OCI-LY1 (cell line): ENCODE measurements around the gene MESD.
"Not testable (repeated sequence)": the region's sequence is repeated elsewhere in the genome, so short reads cannot be mapped to it uniquely, and the experiment has no call there.

Experiments
- H2AFZ ChIP-seq: fragments of 200-600 bp; sonication (generic), shearing (Covaris generic); 2 replicates; pipeline ENCODE4 v1.6.0; 2014; ENCODE audit warnings: antibody characterized with exemption, mild to moderate bottlenecking, low read length
- H3F3A ChIP-seq: fragments of 200-600 bp; sonication (generic), shearing (Covaris generic); 2 replicates; pipeline ENCODE4 v1.6.0; 2014; ENCODE audit warnings: mild to moderate bottlenecking, antibody characterized with exemption, low read length, moderate library complexity; ENCODE audit not compliant: insufficient read depth
- H3K27ac ChIP-seq: fragments of 200-600 bp; sonication (generic); 2 replicates; pipeline ENCODE4 v1.5.1; 2014; ENCODE audit warnings: low read length, mixed run types, mild to moderate bottlenecking, low read depth; ENCODE audit not compliant: poor library complexity, severe bottlenecking
- H3K27me3 ChIP-seq: fragments of 200-600 bp; sonication (generic); 2 replicates; pipeline ENCODE4 v1.6.0; 2014; ENCODE audit warnings: antibody characterized with exemption, mild to moderate bottlenecking, low read length, moderate library complexity; ENCODE audit not compliant: insufficient read depth
- H3K36me3 ChIP-seq: fragments of 200-600 bp; sonication (generic); 2 replicates; pipeline ENCODE4 v1.6.1; 2014; ENCODE audit warnings: mild to moderate bottlenecking, antibody characterized with exemption, low read length, moderate library complexity, mixed read lengths; ENCODE audit not compliant: insufficient read depth
- H3K4me1 ChIP-seq: fragments of 200-600 bp; sonication (generic); 2 replicates; pipeline ENCODE4 v1.5.1; 2014; ENCODE audit warnings: mild to moderate bottlenecking, low read length, moderate library complexity; ENCODE audit not compliant: insufficient read depth, severe bottlenecking
- H3K4me2 ChIP-seq: fragments of 200-600 bp; sonication (generic), shearing (Covaris generic); 2 replicates; pipeline ENCODE4 v1.6.1; 2014; ENCODE audit warnings: low read length
- H3K4me3 ChIP-seq: fragments of 200-600 bp; sonication (generic); 2 replicates; pipeline ENCODE4 v1.5.1; 2014; ENCODE audit warnings: low read length, low read depth, mild to moderate bottlenecking, mixed read lengths; ENCODE audit not compliant: poor library complexity, severe bottlenecking
- H3K79me2 ChIP-seq: fragments of 200-600 bp; shearing (Covaris generic); 2 replicates; pipeline ENCODE4 v1.6.1; 2016; ENCODE audit warnings: mixed run types, low read length, mixed read lengths; ENCODE audit not compliant: insufficient read depth
- H3K9ac ChIP-seq: fragments of 200-600 bp; sonication (generic), shearing (Covaris generic); 2 replicates; pipeline ENCODE4 v1.6.1; 2014; ENCODE audit warnings: mild to moderate bottlenecking, low read length, mixed read lengths
- H3K9me2 ChIP-seq: fragments of 200-600 bp; sonication (generic), shearing (Covaris generic); 2 replicates; pipeline ENCODE4 v1.6.1; 2014; ENCODE audit warnings: low read depth, mild to moderate bottlenecking, low read length, mixed read lengths
- H3K9me3 ChIP-seq: fragments of 200-600 bp; shearing (Covaris generic); 2 replicates; pipeline ENCODE4 v1.6.1; 2014; ENCODE audit warnings: low read length, mixed read lengths
- H4K20me1 ChIP-seq: fragments of 200-600 bp; sonication (generic), shearing (Covaris generic); 2 replicates; pipeline ENCODE4 v1.6.0; 2016; ENCODE audit warnings: mild to moderate bottlenecking, low read length; ENCODE audit not compliant: insufficient read depth
- CTCF ChIP-seq: fragments of 200-600 bp; sonication (generic), shearing (Covaris generic); IDR thresholded peaks from 2 replicates; pipeline ENCODE4 v1.5.1; 2017; ENCODE audit warnings: mild to moderate bottlenecking, antibody characterized with exemption, low read length, moderate library complexity, mixed read lengths
- EZH2 ChIP-seq: fragments of 200-600 bp; sonication (generic), shearing (Covaris generic); IDR thresholded peaks from 2 replicates; pipeline ENCODE4 v1.8.0; 2017; ENCODE audit warnings: borderline replicate concordance, mixed run types, mild to moderate bottlenecking, antibody characterized with exemption, low read length, moderate library complexity, mixed read lengths

Gene MESD

GRCh38 chr15:80966431-80967197, 23.0 kb downstream of the MESD start:
- no peaks in the 10 kb centered on the region for H3K9me3 ChIP-seq
- no peaks in the 10 kb centered on the region for H3F3A ChIP-seq
- H3K36me3 ChIP-seq = peaks cover 10% of the 10 kb centered on the region; the same call in 1 of the 2 replicates
- H3K27me3 ChIP-seq = no peaks in the 10 kb centered on the region
- no peak overlapping the region for H3K27ac ChIP-seq
- no peak overlapping the region for H3K4me3 ChIP-seq
- no peak overlapping the region for H2AFZ ChIP-seq
- no peak overlapping the region for H3K4me2 ChIP-seq
- no peak for TF ChIP-seq CTCF
- no peak for TF ChIP-seq EZH2
- H3K79me2 ChIP-seq = no peaks in the 10 kb centered on the region
- no peaks in the 10 kb centered on the region for H3K4me1 ChIP-seq
- H3K9ac ChIP-seq = no peak overlapping the region
- no peaks in the 10 kb centered on the region for H4K20me1 ChIP-seq
- no peaks in the 10 kb centered on the region for H3K9me2 ChIP-seq

- not testable (repeated sequence) for H2AFZ ChIP-seq, H3K79me2 ChIP-seq
Observed at GRCh38 chr15:80965454-80965853, 24.2 kb downstream of the MESD start.

GRCh38 chr15:80958818-80959495, 30.7 kb downstream of the MESD start:
- H3F3A ChIP-seq = no peaks in the 10 kb centered on the region
- H3K4me2 ChIP-seq = no peak overlapping the region
- TF ChIP-seq CTCF (no peak), EZH2 (no peak)
- H3K9me2 ChIP-seq = no peaks in the 10 kb centered on the region
- H3K36me3 ChIP-seq = peaks cover 19% of the 10 kb centered on the region
- no peaks in the 10 kb centered on the region for H3K79me2 ChIP-seq
- H3K27me3 ChIP-seq = no peaks in the 10 kb centered on the region
- H3K9ac ChIP-seq = no peak overlapping the region
- no peaks in the 10 kb centered on the region for H4K20me1 ChIP-seq
- H3K9me3 ChIP-seq = no peaks in the 10 kb centered on the region
- no peak overlapping the region for H3K27ac ChIP-seq
- no peak overlapping the region for H3K4me3 ChIP-seq
- no peaks in the 10 kb centered on the region for H3K4me1 ChIP-seq
- H2AFZ ChIP-seq = no peak overlapping the region

More at GRCh38 chr15:80965454-80965853, 24.2 kb downstream of the MESD start:
- H3K9ac ChIP-seq, H3K27ac ChIP-seq, H3F3A ChIP-seq, H3K4me3 ChIP-seq, H3K9me2 ChIP-seq, H3K4me2 ChIP-seq, H3K27me3 ChIP-seq, H4K20me1 ChIP-seq, H3K9me3 ChIP-seq, H3K4me1 ChIP-seq: not testable (repeated sequence)
- H3K36me3 ChIP-seq = peaks cover 10% of the 10 kb centered on the region; the same call in 1 of the 2 replicates
